ENCODE data around the gene CCNQ.

GRCh38 chrX:153631907-153632594 lies 33.1 kb upstream of the CCNQ start:
- TF ChIP-seq CTCF (IDR thresholded peaks at IDR 0.05; ENCODE audit: low read depth, low read length) (no peak), POLR2A (IDR thresholded peaks at IDR 0.05; ENCODE audit: extremely low read depth, insufficient read length) (no peak), MAX (IDR thresholded peaks at IDR 0.05; ENCODE audit: low read depth, low read length) (no peak)

Data from NB4 (cell line).